Dermis blood vessel endothelial cell (primary cell): ENCODE results near the gene METTL5. TPM values are rescaled to one million over a fixed set of nuclear protein-coding genes. Genes with fewer than 3 reads are reported as not detected.
"Not testable (repeated sequence)": the region's sequence is repeated elsewhere in the genome, so short reads cannot be mapped to it uniquely, and the experiment has no call there.

Experiments used
- DNase-seq: peaks from one replicate; pipeline ENCODE4 v3.0.0; 2010
- total RNA-seq: library from RNA; depleted of rRNA; stranded (reverse); fragments of >200 nt; gene quantifications from 2 replicates; pipeline ENCODE4 v1.2.3, GENCODE V29; 2014

METTL5 gene
- total RNA-seq, 1 donor from 2014 or later: 37.4 TPM

GRCh38 chr2:169828141-169828811 lies 3.6 kb upstream of the METTL5 start:
- peak; percentile 45 for DNase-seq

DNA sequence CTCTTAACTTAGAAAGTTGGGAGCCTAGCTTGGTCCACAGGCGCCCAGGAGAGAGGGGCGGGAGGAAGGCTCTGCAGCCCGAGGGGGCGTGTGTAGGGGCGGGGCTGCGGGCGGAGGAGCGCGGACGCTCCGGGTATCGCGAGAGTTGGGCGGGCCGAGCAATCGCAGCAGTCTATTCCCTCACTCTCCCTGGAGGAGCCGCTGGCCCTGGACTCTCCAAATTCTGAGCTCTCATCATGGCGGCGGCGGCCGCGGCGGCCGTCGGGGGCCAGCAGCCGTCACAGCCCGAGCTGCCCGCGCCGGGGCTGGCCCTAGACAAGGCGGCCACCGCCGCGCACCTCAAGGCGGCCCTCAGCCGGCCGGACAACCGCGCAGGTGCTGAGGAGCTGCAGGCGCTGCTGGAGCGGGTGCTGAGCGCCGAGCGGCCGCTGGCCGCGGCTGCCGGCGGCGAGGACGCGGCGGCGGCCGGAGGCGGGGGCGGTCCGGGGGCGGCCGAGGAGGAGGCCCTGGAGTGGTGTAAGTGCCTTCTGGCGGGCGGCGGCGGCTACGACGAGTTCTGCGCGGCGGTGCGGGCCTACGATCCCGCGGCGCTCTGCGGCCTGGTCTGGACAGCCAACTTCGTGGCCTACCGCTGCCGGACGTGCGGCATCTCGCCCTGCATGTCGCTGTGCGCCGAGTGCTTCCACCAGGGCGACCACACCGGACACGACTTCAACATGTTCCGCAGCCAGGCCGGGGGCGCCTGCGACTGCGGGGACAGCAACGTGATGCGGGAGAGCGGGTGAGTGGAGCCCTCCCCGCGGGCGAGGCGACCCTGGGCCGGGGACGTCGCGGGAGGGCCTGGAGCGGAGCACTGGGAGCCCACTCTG lies 2.8 kb upstream of the METTL5 start, which contains the start of gene UBR3:
UBR3 (plus strand) TSS at position 183 of the 869 bp plus-strand sequence; CDS start at position 237, 54 bp downstream.
- peak; percentile 96 for DNase-seq

DNA sequence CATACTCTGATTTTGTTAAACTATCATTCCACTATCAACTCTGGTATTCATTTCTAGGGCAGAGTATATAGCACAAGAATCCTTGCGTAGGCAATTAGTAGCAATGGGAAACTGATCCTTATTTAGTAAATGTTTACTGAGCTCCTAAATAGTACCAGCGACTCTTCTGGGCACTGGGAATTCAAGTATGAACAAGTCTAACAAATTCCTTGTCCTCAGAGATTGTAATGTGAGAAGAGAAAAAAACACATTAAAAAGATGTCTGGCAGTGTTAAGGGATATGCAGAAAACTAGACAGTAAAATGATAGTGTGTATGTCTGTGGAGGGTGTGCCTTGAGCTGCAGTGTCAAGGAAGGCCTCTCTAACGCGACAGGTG lies 721 bp downstream of the METTL5 start:
- DNase-seq: no peak

DNA sequence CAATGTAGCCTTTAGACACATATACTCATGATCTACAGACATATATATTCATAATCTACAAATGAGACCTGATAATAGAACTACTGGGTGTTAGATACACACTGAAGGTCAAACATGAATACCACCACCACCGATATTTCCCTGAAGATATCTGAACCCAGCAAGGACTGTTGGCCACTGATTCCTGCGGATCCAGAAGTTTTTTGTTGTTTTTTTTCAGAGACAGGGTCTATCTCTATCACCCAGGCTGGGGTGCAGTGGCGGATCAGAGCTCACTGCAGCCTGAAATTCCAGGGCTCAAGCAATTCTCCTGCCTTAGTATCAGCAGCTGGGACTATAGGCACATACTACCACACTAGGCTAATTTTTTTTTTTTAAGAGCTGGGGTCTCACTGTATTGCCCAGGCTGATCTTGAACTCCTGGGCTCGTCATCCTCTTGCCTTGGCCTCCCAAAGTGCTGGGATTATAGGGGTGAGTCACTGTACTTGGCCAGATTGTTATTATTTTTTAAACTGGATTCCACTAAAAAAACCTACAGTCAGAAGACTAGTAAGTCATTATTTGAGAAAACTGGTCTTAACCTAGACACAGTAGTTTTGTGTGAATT lies 1.8 kb downstream of the METTL5 start:
- no peak for DNase-seq

GRCh38 chr2:169822036-169822435 lies 2.7 kb downstream of the METTL5 start:
- DNase-seq: no peak

GRCh38 chr2:169820101-169820500 lies 4.6 kb downstream of the METTL5 start:
- DNase-seq: peak; percentile 6

- DNase-seq: peak; percentile 53
These were observed 5.6 kb downstream of the METTL5 start for GRCh38 chr2:169819106-169819505.

GRCh38 chr2:169818241-169818640 lies 6.5 kb downstream of the METTL5 start:
- no peak for DNase-seq

DNA sequence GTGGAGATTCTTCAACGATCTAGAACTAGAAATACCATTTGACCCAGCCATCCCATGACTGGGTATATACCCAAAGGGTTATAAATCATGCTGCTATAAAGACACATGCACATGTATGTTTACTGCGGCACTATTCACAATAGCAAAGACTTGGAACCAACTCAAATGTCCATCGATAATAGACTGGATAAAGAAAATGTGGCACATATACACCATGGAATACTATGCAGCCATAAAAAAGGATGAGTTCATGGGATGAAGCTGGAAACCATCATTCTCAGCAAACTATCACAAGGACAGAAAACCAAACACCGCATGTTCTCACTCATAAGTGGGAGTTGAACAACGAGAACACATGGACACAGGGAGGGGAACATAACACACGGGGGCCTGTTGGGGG lies 7.3 kb downstream of the METTL5 start:
- not testable (repeated sequence) for DNase-seq

DNA sequence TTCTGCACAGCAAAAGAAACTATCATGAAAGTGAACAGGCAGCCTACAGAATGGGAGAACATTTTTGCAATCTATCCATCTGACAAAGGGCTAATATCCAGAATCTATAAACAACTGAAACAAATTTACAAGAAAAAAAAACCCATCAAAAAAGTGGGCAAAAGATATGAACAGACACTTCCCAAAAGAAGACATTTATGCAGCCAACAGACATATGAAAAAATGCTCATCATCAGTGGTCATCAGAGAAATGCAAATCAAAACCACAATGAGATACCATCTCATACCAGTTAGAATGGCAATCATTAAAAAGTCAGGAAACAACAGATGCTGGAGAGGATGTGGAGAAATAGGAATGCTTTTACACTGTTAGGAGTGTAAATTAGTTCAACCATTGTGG lies 7.7 kb downstream of the METTL5 start:
- DNase-seq: not testable (repeated sequence)

- peak; percentile 49 for DNase-seq
These were observed 8.9 kb downstream of the METTL5 start for GRCh38 chr2:169815849-169816248.

- no peak for DNase-seq
These were observed 16.5 kb downstream of the METTL5 start for GRCh38 chr2:169808221-169808620.

DNA sequence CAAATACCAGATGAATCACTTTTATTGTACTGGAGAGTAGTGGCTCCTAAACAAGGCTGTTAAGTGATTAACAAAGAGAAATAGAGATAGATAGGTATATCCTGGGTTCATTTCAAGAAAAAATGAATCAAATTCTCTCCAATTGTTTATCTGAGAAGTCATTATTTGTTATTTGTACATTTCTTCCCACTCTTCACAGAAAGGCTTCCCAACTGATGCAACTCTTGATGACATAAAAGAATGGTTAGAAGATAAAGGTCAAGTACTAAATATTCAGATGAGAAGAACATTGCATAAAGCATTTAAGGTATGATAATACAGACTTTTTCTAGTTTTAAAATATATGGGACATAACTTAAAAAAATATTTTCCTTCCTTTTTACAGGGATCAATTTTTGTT lies 18.1 kb downstream of the METTL5 start:
- DNase-seq: no peak

DNA sequence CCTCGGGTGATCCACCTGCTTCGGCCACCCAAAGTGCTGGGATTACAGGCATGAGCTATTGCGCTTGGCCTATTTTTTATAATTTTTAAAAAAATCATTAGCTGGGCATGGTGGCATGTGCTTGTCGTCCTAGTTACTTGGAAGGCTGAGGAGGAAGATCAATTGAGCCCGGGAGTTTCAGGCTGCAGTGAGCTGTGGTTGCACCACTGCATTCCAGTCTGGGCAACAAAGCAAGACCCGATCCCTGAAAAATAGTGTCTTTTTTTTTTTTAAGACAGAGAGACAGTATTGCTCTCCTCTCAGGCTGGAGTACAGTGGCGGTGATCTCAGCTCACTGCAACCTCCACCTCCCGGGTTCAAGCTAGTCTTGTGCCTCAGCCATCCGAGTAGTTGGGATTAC lies 21.2 kb downstream of the METTL5 start:
- no peak for DNase-seq

GRCh38 chr2:169798718-169799592 lies 25.8 kb downstream of the METTL5 start, which contains the start of gene SSB:
TSS of gene SSB (plus strand) at chr2:169798871. CDS start at chr2:169800961, 2,090 bp downstream.
- peak; percentile 94 for DNase-seq

GRCh38 chr2:169798397-169798717 lies 26.3 kb downstream of the METTL5 start:
- no peak for DNase-seq

- no peak for DNase-seq
These were observed 27.1 kb downstream of the METTL5 start for GRCh38 chr2:169797601-169798000.

DNA sequence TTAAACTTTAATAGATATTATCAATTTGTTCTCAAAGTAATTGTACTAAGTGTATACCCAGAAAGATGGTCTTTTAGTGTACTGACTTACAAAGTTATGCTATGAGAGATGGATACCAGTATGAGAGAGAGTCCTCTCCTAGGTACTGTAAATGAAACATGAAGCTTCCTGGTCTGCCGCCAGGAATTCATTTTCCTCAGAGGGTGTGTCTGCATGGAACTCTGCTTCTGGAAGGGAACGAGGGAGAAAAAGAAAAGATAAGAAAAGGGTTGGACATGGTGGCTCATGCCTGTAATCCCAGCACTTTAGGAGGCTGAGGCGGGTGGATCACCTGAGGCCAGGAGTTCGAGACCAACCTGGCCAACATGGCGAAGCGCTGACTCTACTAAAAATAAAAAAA lies 28.3 kb downstream of the METTL5 start:
- no peak for DNase-seq

DNA sequence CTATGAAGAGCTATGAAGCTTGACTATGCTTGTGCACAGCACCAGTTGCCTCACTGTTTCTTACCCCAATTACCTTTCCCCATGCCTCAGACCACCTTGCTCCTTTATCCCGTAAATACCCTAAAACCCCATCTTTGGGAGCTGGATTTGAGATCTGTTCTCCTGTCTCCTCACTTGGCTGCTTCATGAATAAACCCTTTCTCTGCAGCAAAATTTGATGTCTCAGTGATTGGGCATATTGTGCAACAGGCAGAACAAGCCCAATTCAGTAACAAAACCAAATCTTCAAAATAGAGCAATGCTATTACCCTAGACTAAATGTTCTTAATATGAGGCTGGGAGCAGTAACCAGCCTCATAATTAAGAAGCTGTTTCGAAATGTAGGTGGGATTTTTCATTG lies 29.5 kb downstream of the METTL5 start:
- DNase-seq: no peak

GRCh38 chr2:169790581-169790980 lies 34.1 kb downstream of the METTL5 start:
- no peak for DNase-seq

GRCh38 chr2:169782513-169782912 lies 42.2 kb downstream of the METTL5 start:
- no peak for DNase-seq

DNA sequence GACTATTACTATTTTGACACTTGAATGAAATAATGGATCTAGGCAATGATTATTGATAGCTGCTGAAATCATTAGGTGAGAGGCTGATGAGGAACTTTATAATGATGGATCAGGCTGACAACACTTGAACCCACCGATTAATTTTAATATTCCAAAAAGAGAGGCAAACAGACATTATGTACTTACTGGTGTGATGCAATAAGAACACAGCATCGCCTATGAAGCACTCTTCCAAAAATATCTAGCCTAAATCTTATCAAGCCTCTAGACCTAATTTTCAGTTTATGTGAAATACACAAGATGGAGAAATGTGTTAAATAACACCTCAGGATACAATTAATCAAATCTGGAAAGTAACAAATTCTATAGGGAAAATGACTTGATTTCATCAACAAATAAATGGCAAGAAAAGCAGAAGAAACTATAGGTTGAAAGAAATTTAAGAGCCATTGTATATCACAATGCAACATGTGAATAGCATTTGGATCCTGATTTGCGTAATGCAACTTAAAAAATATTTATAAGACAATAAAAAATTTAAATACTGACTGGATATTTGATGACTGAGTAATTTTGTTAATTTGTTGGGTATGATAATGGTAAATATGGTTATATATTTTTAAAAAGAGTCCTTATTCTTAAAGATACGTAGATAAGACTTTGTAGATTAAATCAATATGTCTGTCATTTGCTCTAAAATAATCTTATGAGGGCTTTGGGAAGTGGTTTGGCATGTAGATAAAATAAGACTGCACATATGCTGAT lies 43.3 kb downstream of the METTL5 start:
- DNase-seq: no peak
